Right lobe of liver (tissue), 6 donors: Measurements from ENCODE around the gene ACTR1A. TPM values are rescaled to one million over a fixed set of nuclear protein-coding genes. Genes with fewer than 3 reads are reported as not detected.

ENCODE experiments used
- ATAC-seq, 4 donors: fragments of 200-7000 bp; cut with Tn5 transposase; one replicate each; pipeline ENCODE4 v1.9.1; 2020; ENCODE audit warnings: mild to moderate bottlenecking in 4 of 4, moderate library complexity in 4 of 4
- DNase-seq, 3 donors: peaks; one replicate each; pipeline ENCODE4 v3.0.0-alpha.2; 2020
- H3K27ac ChIP-seq, 3 donors: fragments of 200-600 bp; one replicate each; pipeline ENCODE4 v1.8.0; 2022
- H3K27me3 ChIP-seq, 2 donors: fragments of 200-600 bp; one replicate each; pipeline ENCODE4 v1.8.0; 2022
- H3K36me3 ChIP-seq, 4 donors: fragments of 200-600 bp; sonication (generic) in 1 of 4; one replicate each; pipeline versions ENCODE4 v1.5.1 to v1.8.0; 2017 to 2022; ENCODE audit warnings: control low read depth in 1 of 4
- H3K4me1 ChIP-seq, 4 donors: fragments of 200-600 bp; sonication (generic) in 1 of 4; one replicate each; pipeline versions ENCODE4 v1.5.1 to v1.8.0; 2017 to 2022; ENCODE audit warnings: control low read depth in 1 of 4
- H3K4me3 ChIP-seq, 3 donors: fragments of 200-600 bp; one replicate each; pipeline ENCODE4 v1.8.0; 2022
- H3K9me3 ChIP-seq, 4 donors: fragments of 200-600 bp; sonication (generic) in 1 of 4; one replicate each; pipeline versions ENCODE4 v1.5.1 to v1.8.0; 2017 to 2022; ENCODE audit warnings: control low read depth in 1 of 4
- POLR2A ChIP-seq: fragments of 450-650 bp; IDR thresholded peaks from one replicate; pipeline ENCODE4 v1.6.1; 2017; ENCODE audit warnings: antibody characterized with exemption, mild to moderate bottlenecking
- WGBS: methylation state at CpG from one replicate; pipeline ENCODE4 v1.1.6; 2018; ENCODE audit warnings: low coverage, low lambda C conversion rate; ENCODE audit not compliant: insufficient coverage; ENCODE audit errors: missing lambda C conversion rate; 5-methylcytosine and 5-hydroxymethylcytosine counted together
- intact Hi-C, 2 donors: fragments of 100-400 bp; cut with DNase I; formaldehyde crosslinking; loops; one replicate each; pipeline versions ENCODE4 v1.11.2 to v1.14.1; 2022
- total RNA-seq, 6 experiments: library from RNA; depleted of rRNA in 2 of 6; stranded (reverse); fragments of >200 nt in 2 of 6; fragmentation: NEBNext Ultra II Directional in 3 of 6; extraction: Animal tissue kit (Norgen Biotek cat#: 25700) in 3 of 6; gene quantifications; one replicate each; pipeline versions ENCODE4 v1.1.0 to v1.2.4, GENCODE V29; 2016 to 2023
- TF ChIP-seq, protein P1 (sequence below), 4 donors: fragments of 200-600 bp in 3 of 4; fragments of 450-650 bp in 1 of 4; IDR thresholded peaks; one replicate each; pipeline versions ENCODE4 v1.5.1 to v1.8.0; 2016 to 2022; ENCODE audit warnings: antibody characterized with exemption in 4 of 4, mild to moderate bottlenecking in 2 of 4
- donor health status: DM: no; HTN: yes; CAD: no.
- donor health status: DM: no; HTN: no; CAD: no.
- donor health status: DM: no; HTN: no; CAD: no.
- donor health status: DM: no; HTN: yes; CAD: no.
- donor health status: DM: no; HTN: yes; CAD: no.

Gene ACTR1A
- total RNA-seq, 6 experiments from 2014 or later = 25.6 to 47.9 (median 31.3) TPM

DNA sequence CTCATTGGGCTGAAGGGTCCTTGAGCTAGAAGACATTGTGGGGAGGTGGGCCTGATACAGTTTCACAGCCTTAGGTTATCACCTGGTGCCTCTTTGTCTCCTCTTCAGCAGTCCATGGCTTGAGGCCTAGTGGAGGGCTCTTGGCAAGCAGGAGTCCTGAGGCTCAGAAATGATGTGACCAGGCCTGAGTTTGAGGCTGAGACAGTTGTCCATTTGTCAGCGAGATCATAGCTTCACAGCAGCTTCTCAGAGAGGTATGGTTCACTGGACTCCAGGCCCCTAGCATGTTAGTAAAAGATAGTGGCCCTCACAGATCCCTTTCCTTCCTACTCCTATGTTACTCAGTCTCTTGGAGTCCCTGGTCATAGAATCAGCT is 20.4 kb upstream of the ACTR1A start:
- peak in 1 of 3 donors; percentile 14 for DNase-seq
- no peak for ATAC-seq
- Histone ChIP-seq H3K27me3 (no peaks in the 10 kb centered on the region), H3K36me3 (peaks cover 0 to 4% (median 0%) of the 10 kb centered on the region in 4 donors), H3K27ac (no peak overlapping the region), H3K9me3 (no peaks in the 10 kb centered on the region), H3K4me3 (no peak overlapping the region), H3K4me1 (no peaks in the 10 kb centered on the region)
- no CpG with 5 or more reads among the region's 1 CpG for WGBS
- intact Hi-C loops = no loop called here
- TF ChIP-seq POLR2A = no peak
- TF ChIP-seq, protein P1, sequence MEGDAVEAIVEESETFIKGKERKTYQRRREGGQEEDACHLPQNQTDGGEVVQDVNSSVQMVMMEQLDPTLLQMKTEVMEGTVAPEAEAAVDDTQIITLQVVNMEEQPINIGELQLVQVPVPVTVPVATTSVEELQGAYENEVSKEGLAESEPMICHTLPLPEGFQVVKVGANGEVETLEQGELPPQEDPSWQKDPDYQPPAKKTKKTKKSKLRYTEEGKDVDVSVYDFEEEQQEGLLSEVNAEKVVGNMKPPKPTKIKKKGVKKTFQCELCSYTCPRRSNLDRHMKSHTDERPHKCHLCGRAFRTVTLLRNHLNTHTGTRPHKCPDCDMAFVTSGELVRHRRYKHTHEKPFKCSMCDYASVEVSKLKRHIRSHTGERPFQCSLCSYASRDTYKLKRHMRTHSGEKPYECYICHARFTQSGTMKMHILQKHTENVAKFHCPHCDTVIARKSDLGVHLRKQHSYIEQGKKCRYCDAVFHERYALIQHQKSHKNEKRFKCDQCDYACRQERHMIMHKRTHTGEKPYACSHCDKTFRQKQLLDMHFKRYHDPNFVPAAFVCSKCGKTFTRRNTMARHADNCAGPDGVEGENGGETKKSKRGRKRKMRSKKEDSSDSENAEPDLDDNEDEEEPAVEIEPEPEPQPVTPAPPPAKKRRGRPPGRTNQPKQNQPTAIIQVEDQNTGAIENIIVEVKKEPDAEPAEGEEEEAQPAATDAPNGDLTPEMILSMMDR (IDR thresholded peaks at IDR 0.05) = no peak

DNA sequence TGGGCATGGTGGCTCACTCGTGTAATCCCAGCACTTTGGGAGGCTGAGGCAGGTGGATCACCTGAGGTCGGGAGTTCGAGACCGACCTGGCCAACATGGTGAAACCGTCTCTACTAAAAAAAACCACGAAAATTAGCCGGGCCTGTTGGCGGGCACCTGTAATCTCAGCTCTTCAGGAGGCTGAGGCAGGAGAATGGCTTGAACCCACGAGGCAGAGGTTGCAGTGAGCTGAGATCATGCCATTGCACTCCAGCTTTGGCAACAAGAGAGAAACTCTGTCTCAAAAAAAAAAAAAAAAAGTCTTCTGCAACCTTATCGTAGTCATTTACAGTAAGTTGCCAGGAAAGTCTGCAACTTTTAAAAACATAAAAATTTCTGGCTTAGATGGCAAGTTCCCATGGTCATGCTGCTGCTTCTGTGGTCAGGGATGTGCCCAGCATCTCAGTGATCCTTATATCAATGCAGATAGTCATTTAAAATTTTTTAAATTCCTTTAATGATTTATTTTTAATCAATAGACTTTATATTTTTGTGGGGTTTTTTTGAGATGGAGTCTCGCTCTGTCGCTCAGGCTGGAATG is 16.8 kb upstream of the ACTR1A start:
- Histone ChIP-seq H3K4me3 (no peak overlapping the region), H3K9me3 (no peaks in the 10 kb centered on the region), H3K27me3 (no peaks in the 10 kb centered on the region), H3K36me3 (peaks cover 0 to 5% (median 0%) of the 10 kb centered on the region in 4 donors), H3K4me1 (peaks cover 0 to 3% (median 0%) of the 10 kb centered on the region in 4 donors), H3K27ac (no peak overlapping the region)
- intact Hi-C loops = no loop called here
- ATAC-seq (no peak), DNase-seq (no peak)
- 83% methylated on average over 3 of the region's 12 CpGs for WGBS
- no peak for TF ChIP-seq POLR2A
- TF ChIP-seq, protein P1 (IDR thresholded peaks at IDR 0.05) = no peak

DNA sequence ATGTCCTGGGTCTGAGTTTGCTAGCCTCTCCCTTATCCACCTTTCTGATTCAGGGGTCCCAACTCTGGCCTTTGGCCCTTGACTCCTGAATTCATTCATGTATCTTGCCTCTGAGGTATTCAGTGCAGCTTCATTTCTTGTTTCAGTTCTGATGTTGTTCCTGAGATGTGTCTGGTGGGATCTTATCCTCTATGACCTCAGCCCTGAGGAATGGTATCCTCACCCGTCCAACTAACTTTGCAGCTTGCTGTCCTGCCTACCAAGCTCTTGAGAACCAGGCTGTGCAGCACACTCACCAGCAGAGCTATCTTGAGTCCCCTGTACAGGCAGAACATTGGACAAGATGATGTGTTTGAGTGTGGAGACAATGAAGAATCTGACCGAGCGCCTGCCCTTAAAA is 15.0 kb upstream of the ACTR1A start:
- DNase-seq = no peak
- TF ChIP-seq POLR2A = no peak
- TF ChIP-seq, protein P1 (IDR thresholded peaks at IDR 0.05) = no peak
- Histone ChIP-seq H3K36me3 (peaks cover 0 to 12% (median 0%) of the 10 kb centered on the region in 4 donors), H3K27ac (no peak overlapping the region), H3K27me3 (no peaks in the 10 kb centered on the region), H3K9me3 (no peaks in the 10 kb centered on the region), H3K4me3 (no peak overlapping the region), H3K4me1 (peaks cover 0 to 4% (median 0%) of the 10 kb centered on the region in 4 donors)
- intact Hi-C loops = no loop called here
- WGBS = 67% methylated on average over 1 of the region's 3 CpGs
- ATAC-seq = no peak

DNA sequence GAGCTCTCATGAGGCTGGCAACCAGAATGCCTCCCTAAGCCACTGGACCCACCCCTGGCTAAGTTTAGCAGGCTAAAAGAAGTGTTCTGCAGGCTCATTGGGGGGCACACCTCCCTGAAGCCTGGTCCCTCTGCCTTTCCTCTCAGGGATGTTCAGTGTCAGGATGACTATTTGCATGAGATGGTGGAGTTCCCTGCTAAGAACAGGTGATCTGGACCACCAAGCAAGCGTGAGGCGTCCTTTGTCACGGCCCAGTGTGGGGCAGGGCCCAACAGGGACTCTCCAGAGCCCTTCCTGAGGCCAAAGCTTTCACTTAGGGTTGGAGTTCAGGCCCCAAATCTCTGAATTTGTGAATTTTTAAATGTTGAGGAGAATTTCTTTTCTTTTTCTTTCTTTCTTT is 13.2 kb upstream of the ACTR1A start:
- Histone ChIP-seq H3K27me3 (no peaks in the 10 kb centered on the region), H3K36me3 (peaks cover 0 to 14% (median 0%) of the 10 kb centered on the region in 4 donors), H3K4me1 (peaks cover 0 to 19% (median 6%) of the 10 kb centered on the region in 4 donors), H3K9me3 (no peaks in the 10 kb centered on the region), H3K27ac (no peak overlapping the region), H3K4me3 (no peak overlapping the region)
- TF ChIP-seq POLR2A = no peak
- TF ChIP-seq, protein P1 (IDR thresholded peaks at IDR 0.05) = no peak
- intact Hi-C loops = no loop called here
- WGBS = 100% methylated on average over 2 of the region's 3 CpGs
- DNase-seq = no peak
- no peak for ATAC-seq
